HepG2 (cell line): Measurements from ENCODE around the gene ZFPM1. TPM values are rescaled to one million over a fixed set of nuclear protein-coding genes. Genes with fewer than 3 reads are reported as not detected.
A peak's percentile ranks its signal among the peaks of the same experiment; 100 is the strongest.

Source experiments
- ATAC-seq: fragments of 200-7000 bp; cut with Tn5 transposase; 3 replicates; pipeline ENCODE4 v1.9.1; 2020; ENCODE audit warnings: mild to moderate bottlenecking, moderate library complexity
- BruUV-seq: library from RNA; stranded (reverse); fragments of 400-500 nt; replicated peaks from 2 replicates; lab custom pipeline; 2021; lab: Mats Ljungman, UMichigan
- CTCF ChIA-PET: fragments of 300-600 bp; formaldehyde crosslinking; extraction: SDS; loops from one replicate; lab custom pipeline; 2021; ENCODE audit warnings: low total read pairs, inconsistent platforms, low intra/inter-chr PET ratio; lab: Yijun Ruan, JAX
- POLR2A ChIA-PET: fragments of 350-600 bp; sonication (Branson Sonifier 250); formaldehyde crosslinking; loops from one replicate; lab custom pipeline; 2020; ENCODE audit warnings: antibody characterized with exemption, inconsistent platforms; lab: Yijun Ruan, JAX
- DNase-seq: peaks from one replicate; pipeline ENCODE4 v3.0.0-alpha.2; 2015; ENCODE audit warnings: low spot score
- FAIRE-seq: peaks from 3 replicates; lab custom pipeline; 2011; peaks lifted over from hg19 to GRCh38; lab: Jason Lieb, UNC
- H2AFZ ChIP-seq: one replicate; pipeline ENCODE4 v1.6.1; 2011; ENCODE audit warnings: low read length, inconsistent platforms
- H3K27ac ChIP-seq: fragments of 300-600 bp; 3 replicates; pipeline ENCODE4 v1.8.0; 2011; ENCODE audit warnings: mixed run types, mild to moderate bottlenecking, mixed read lengths, low read length, inconsistent platforms; ENCODE audit not compliant: insufficient read depth; ENCODE audit errors: extremely low read length
- H3K27me3 ChIP-seq, 2 experiments: fragments of 200-600 bp in 1 of 2; 2 replicates in 1 of 2; 3 replicates in 1 of 2; pipeline versions ENCODE4 v1.6.0 to v1.8.0; 2011; ENCODE audit warnings: low read length in 2 of 2, mild to moderate bottlenecking in 2 of 2, moderate library complexity in 2 of 2, inconsistent platforms in 1 of 2; ENCODE audit not compliant: insufficient read depth in 2 of 2, control insufficient read depth in 1 of 2
- H3K36me3 ChIP-seq, 2 experiments: fragments of 200-600 bp in 1 of 2; replicated peaks in 1 of 2; 2 replicates in 1 of 2; 3 replicates in 1 of 2; pipeline versions ENCODE4 v1.5.1 to v1.8.0; 2011; ENCODE audit warnings: low read length in 2 of 2, inconsistent platforms in 1 of 2; ENCODE audit not compliant: insufficient read depth in 2 of 2, control insufficient read depth in 1 of 2
- H3K4me1 ChIP-seq: 2 replicates; pipeline ENCODE4 v1.5.1; 2012; ENCODE audit warnings: low read length, inconsistent platforms; ENCODE audit not compliant: insufficient read depth
- H3K4me2 ChIP-seq: 2 replicates; pipeline ENCODE4 v1.6.0; 2011; ENCODE audit warnings: low read depth, low read length, inconsistent platforms
- H3K4me3 ChIP-seq, 3 experiments: fragments of 200-600 bp in 1 of 3; sonication (generic), shearing (Covaris generic) in 1 of 3; replicated peaks in 1 of 3; 2 replicates each; pipeline ENCODE4 v1.5.1; 2011 to 2016; ENCODE audit warnings: low read length in 3 of 3, inconsistent platforms in 2 of 3, low read depth in 2 of 3, mild to moderate bottlenecking in 2 of 3, control low read depth in 1 of 3, mixed read lengths in 1 of 3; ENCODE audit not compliant: insufficient read depth in 1 of 3
- H3K79me2 ChIP-seq: one replicate; pipeline ENCODE4 v1.6.1; 2011; ENCODE audit warnings: low read length, inconsistent platforms; ENCODE audit not compliant: insufficient read depth
- H3K9ac ChIP-seq: 2 replicates; pipeline ENCODE4 v1.6.0; 2011; ENCODE audit warnings: mild to moderate bottlenecking, low read depth, low read length, inconsistent platforms; ENCODE audit not compliant: insufficient read depth
- H3K9me3 ChIP-seq: 2 replicates; pipeline ENCODE4 v1.5.1; 2012; ENCODE audit warnings: mild to moderate bottlenecking, low read length
- H4K20me1 ChIP-seq: 2 replicates; pipeline ENCODE4 v1.6.0; 2011; ENCODE audit warnings: inconsistent platforms, mild to moderate bottlenecking, low read length, moderate library complexity; ENCODE audit not compliant: insufficient read depth
- CEBPB ChIP-seq: IDR thresholded peaks from 2 replicates; pipeline ENCODE4 v1.6.1; 2011; ENCODE audit warnings: low read depth, low read length, improper control_type of control experiment, borderline replicate concordance
- GATA4 ChIP-seq: sonication (generic); IDR thresholded peaks from 2 replicates; pipeline ENCODE4 v1.6.1; 2016; ENCODE audit warnings: antibody characterized with exemption, low read depth, borderline replicate concordance
- HES4 ChIP-seq: sonication (generic); formaldehyde crosslinking; IDR thresholded peaks from 2 replicates; pipeline ENCODE4 v1.9.0; 2021; ENCODE audit warnings: mild to moderate bottlenecking, missing genetic modification reagents, borderline replicate concordance
- KLF11 ChIP-seq: IDR thresholded peaks from 2 replicates; pipeline ENCODE4 v1.6.1; 2016; ENCODE audit warnings: missing compliant biosample characterization
- MATR3 ChIP-seq: sonication (generic); formaldehyde crosslinking; IDR thresholded peaks from 2 replicates; pipeline ENCODE4 v1.4.0; 2020; ENCODE audit warnings: missing genetic modification reagents
- RELA ChIP-seq: sonication (generic); formaldehyde crosslinking; IDR thresholded peaks from 2 replicates; pipeline ENCODE4 v1.4.0; 2020; ENCODE audit warnings: missing genetic modification reagents
- ZFP62 ChIP-seq: sonication (generic); formaldehyde crosslinking; IDR thresholded peaks from 2 replicates; pipeline ENCODE4 v1.4.0; 2020; ENCODE audit warnings: missing genetic modification reagents
- ZMYM3 ChIP-seq: sonication (generic); formaldehyde crosslinking; IDR thresholded peaks from 2 replicates; pipeline ENCODE4 v1.5.1; 2020; ENCODE audit warnings: mild to moderate bottlenecking, missing genetic modification reagents
- ZNF264 ChIP-seq: sonication (generic); formaldehyde crosslinking; IDR thresholded peaks from 2 replicates; pipeline ENCODE4 v1.4.0; 2020; ENCODE audit warnings: missing genetic modification reagents
- ZNF629 ChIP-seq: sonication (generic); formaldehyde crosslinking; conservative IDR thresholded peaks from 2 replicates; pipeline ENCODE4 v1.5.0; 2020; ENCODE audit warnings: missing genetic modification reagents
- ZNF768 ChIP-seq: sonication (generic); formaldehyde crosslinking; IDR thresholded peaks from 2 replicates; pipeline ENCODE4 v1.4.0; 2020; ENCODE audit warnings: missing genetic modification reagents
- WGBS: methylation state at CpG from one replicate; pipeline ENCODE4 v1.1.6; 2017; ENCODE audit warnings: low lambda C conversion rate; 5-methylcytosine and 5-hydroxymethylcytosine counted together
- in situ Hi-C: cut with HindIII; loops from 2 replicates; pipeline ENCODE4 v1.10.0; 2017; ENCODE audit warnings: low pct_unique_long_range_greater_than_20kb; ENCODE audit not compliant: extremely low pct_ligation_motif_present
- intact Hi-C: fragments of 100-400 bp; cut with micrococcal nuclease; formaldehyde crosslinking; loops from one replicate; pipeline ENCODE4 v1.10.0; 2022; ENCODE audit not compliant: unreplicated experiment
- polyA plus RNA-seq, 8 experiments: library from polyadenylated mRNA; depleted of rRNA in 3 of 8; stranded (reverse) in 7 of 8; unstranded in 1 of 8; fragments of >200 nt; fragmentation: Illumina TruSeq in 4 of 8; extraction: Trizol in 4 of 8; gene quantifications; 2 replicates each; pipeline versions ENCODE4 v1.2.1 to v1.2.3, GENCODE V29; 2011 to 2016; ENCODE audit warnings: low read depth in 4 of 8, missing spikeins in 1 of 8, mixed read lengths in 1 of 8; ENCODE audit not compliant: insufficient read depth in 1 of 8
- total RNA-seq, 5 experiments: library from RNA; depleted of rRNA; stranded (reverse); fragments of >200 nt; fragmentation: Illumina TruSeq; extraction: Trizol; gene quantifications; 2 replicates each; pipeline ENCODE4 v1.2.3, GENCODE V29; 2016; ENCODE audit warnings: low read depth in 1 of 5
- TF ChIP-seq, protein P1 (sequence below): sonication (generic); formaldehyde crosslinking; IDR thresholded peaks from 2 replicates; pipeline ENCODE4 v1.4.0; 2020; ENCODE audit warnings: missing genetic modification reagents

Gene ZFPM1
- total and polyA plus RNA-seq, 2 of the 13 experiments (the other 11 are each of a cell fraction or from before 2014, with no cell fraction given): 1.3 to 3.8 TPM

DNA sequence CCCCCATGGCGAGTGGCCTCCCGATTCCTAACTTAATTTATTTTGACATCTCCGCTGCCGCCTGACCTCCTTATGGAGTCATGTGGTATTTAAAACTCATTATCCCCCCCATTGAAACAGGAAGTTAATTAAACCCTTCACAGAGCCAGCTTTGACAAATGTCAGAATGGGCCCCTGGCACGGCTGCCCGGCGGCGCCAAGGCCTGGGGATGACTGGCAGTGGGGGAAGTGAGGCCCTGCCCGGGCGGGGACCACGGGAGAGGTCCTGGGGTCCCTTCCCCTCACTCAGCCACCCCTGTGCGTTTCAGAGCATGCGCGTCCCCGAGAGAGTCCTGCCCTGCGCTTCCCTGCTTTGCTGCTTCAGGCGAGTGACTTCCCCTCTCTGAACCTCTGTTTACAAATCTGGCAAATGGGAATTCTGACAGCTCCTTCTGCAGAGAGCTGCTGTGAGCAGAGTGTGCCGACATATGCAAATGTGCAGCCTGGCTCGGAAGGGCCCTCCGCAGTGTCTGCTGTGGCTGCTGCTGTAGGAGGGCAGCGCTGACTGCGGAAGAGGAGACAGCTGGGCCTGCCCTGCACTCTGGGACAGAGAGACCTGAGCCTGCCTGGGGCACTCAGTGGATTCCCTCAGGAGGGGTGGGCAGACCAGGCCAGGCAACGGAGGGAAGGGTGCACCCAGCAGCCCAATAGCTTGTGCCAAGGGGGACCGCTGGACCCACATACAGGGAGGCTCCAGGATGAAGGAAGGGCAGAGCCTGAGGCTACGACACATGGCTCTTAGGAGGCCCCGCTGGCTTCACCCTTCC is 4.4 kb upstream of the ZFPM1 start:
- FAIRE-seq: no peak
- Histone ChIP-seq H3K27me3 (peaks cover 32 to 85% of the 10 kb centered on the region in 2 experiments), H3K4me2 (no peak overlapping the region), H3K9ac (no peak overlapping the region), H3K27ac (no peak overlapping the region), H3K4me3 (no peak overlapping the region), H3K9me3 (no peaks in the 10 kb centered on the region), H3K36me3 (no peaks in the 10 kb centered on the region), H2AFZ (no peak overlapping the region), H3K79me2 (no peaks in the 10 kb centered on the region), H4K20me1 (no peaks in the 10 kb centered on the region; the same call in 1 of the 2 replicates), H3K4me1 (peaks cover 11% of the 10 kb centered on the region)
- CTCF ChIA-PET: interaction anchor here (0.7 kb wide), 1 partner anchor 79 kb away, joined by 3 read pairs; no protein-coding TSS in a partner anchor
- TF ChIP-seq ZNF768 (CRISPR knock-in tag) (peak; percentile 86), HES4 (CRISPR knock-in tag) (no peak), ZMYM3 (peak; percentile 35; the same call in 1 of the 2 replicates), ZFP62 (CRISPR knock-in tag) (no peak), RELA (CRISPR knock-in tag) (no peak), ZNF629 (peak; percentile 84)
- intact Hi-C loops: no loop called here
- in situ Hi-C loops: no loop called here
- no TSS peak for BruUV-seq
- DNase-seq: no peak
- WGBS: 54% methylated on average over 20 of the region's 26 CpGs
- ATAC-seq: no peak
- POLR2A ChIA-PET: interaction anchor here (1.6 kb wide), 1 partner anchor 39 kb away, joined by 8 read pairs; no protein-coding TSS in a partner anchor

DNA sequence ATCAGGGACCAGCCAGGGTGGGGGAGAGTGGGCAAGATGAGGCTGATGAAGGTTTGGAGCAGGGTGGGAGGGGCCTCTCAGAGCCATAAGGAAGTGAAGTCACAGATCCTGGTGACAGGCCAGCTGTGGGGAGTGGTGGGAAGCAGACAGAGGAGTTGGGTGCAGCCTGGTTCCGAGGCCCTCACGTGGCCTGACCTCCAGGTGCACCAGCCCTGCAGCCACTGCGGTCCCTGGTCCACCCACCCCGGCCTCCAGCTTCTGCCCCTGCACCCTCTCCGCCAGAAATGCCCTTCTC is 3.9 kb upstream of the ZFPM1 start:
- intact Hi-C loops: no loop called here
- Histone ChIP-seq H3K4me3 (no peak overlapping the region), H3K4me1 (peaks cover 10% of the 10 kb centered on the region), H3K9me3 (no peaks in the 10 kb centered on the region), H3K27ac (no peak overlapping the region), H3K79me2 (peaks cover 5% of the 10 kb centered on the region), H3K9ac (no peak overlapping the region), H2AFZ (no peak overlapping the region), H3K36me3 (no peaks in the 10 kb centered on the region), H3K27me3 (peaks cover 27 to 79% of the 10 kb centered on the region in 2 experiments), H3K4me2 (no peak overlapping the region), H4K20me1 (no peaks in the 10 kb centered on the region; the same call in 1 of the 2 replicates)
- BruUV-seq: no TSS peak
- DNase-seq (no peak), FAIRE-seq (no peak), ATAC-seq (no peak)
- in situ Hi-C loops: no loop called here
- ChIA-PET POLR2A (interaction anchor here (1.6 kb wide), 1 partner anchor 39 kb away, joined by 8 read pairs; no protein-coding TSS in a partner anchor), CTCF (no interaction called here)
- 35% methylated on average over 3 of the region's 5 CpGs for WGBS
- TF ChIP-seq ZNF264 (CRISPR knock-in tag) (no peak), KLF11 (CRISPR knock-in tag) (no peak), MATR3 (CRISPR knock-in tag) (no peak), CEBPB (no peak), GATA4 (no peak)
- TF ChIP-seq, protein P1, sequence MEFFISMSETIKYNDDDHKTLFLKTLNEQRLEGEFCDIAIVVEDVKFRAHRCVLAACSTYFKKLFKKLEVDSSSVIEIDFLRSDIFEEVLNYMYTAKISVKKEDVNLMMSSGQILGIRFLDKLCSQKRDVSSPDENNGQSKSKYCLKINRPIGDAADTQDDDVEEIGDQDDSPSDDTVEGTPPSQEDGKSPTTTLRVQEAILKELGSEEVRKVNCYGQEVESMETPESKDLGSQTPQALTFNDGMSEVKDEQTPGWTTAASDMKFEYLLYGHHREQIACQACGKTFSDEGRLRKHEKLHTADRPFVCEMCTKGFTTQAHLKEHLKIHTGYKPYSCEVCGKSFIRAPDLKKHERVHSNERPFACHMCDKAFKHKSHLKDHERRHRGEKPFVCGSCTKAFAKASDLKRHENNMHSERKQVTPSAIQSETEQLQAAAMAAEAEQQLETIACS (CRISPR knock-in tag): no peak
